ENCODE results near the gene CA10. TPM values are rescaled to one million over a fixed set of nuclear protein-coding genes. Genes with fewer than 3 reads are reported as not detected.

The CA10 gene
- total RNA-seq, 2 donors from 2014 or later = not detected

GRCh38 chr17:51597345-51597744 lies 561.2 kb downstream of the CA10 start:
- H3K4me1 ChIP-seq (ENCODE audit: control insufficient read depth in 1 of 2, low read depth in 2 of 2) = no peaks in the 10 kb centered on the region
- TF ChIP-seq CTCF (IDR thresholded peaks at IDR 0.05) = no peak
- H3K36me3 ChIP-seq = no peaks in the 10 kb centered on the region
- no peak overlapping the region for H3K27ac ChIP-seq
- no peaks in the 10 kb centered on the region for H3K27me3 ChIP-seq (replicated peaks; ENCODE audit: insufficient read depth)
- H3K9me3 ChIP-seq = no peaks in the 10 kb centered on the region
- ATAC-seq (ENCODE audit: insufficient number of reproducible peaks, low FRiP score, low read depth) (no peak), DNase-seq (ENCODE audit: low spot score) (no peak)
- no peak overlapping the region for H3K4me3 ChIP-seq

- ATAC-seq (ENCODE audit: insufficient number of reproducible peaks, low FRiP score, low read depth) (no peak), DNase-seq (ENCODE audit: low spot score) (no peak)
- H3K4me3 ChIP-seq = no peak overlapping the region
- no peak overlapping the region for H3K27ac ChIP-seq
- no peaks in the 10 kb centered on the region for H3K4me1 ChIP-seq (ENCODE audit: control insufficient read depth in 1 of 2, low read depth in 2 of 2)
- H3K36me3 ChIP-seq = no peaks in the 10 kb centered on the region
- no peak for TF ChIP-seq CTCF (IDR thresholded peaks at IDR 0.05)
- H3K9me3 ChIP-seq = no peaks in the 10 kb centered on the region
- H3K27me3 ChIP-seq (replicated peaks; ENCODE audit: insufficient read depth) = no peaks in the 10 kb centered on the region
Observed at GRCh38 chr17:51595826-51596398, 562.6 kb downstream of the CA10 start.

- Histone ChIP-seq H3K27me3 (replicated peaks; ENCODE audit: insufficient read depth) (no peaks in the 10 kb centered on the region), H3K36me3 (no peaks in the 10 kb centered on the region), H3K9me3 (no peaks in the 10 kb centered on the region), H3K27ac (no peak overlapping the region), H3K4me3 (no peak overlapping the region), H3K4me1 (ENCODE audit: control insufficient read depth in 1 of 2, low read depth in 2 of 2) (no peaks in the 10 kb centered on the region)
- no peak for TF ChIP-seq CTCF (IDR thresholded peaks at IDR 0.05)
- no peak for DNase-seq (ENCODE audit: low spot score)
- ATAC-seq (ENCODE audit: insufficient number of reproducible peaks, low FRiP score, low read depth) = no peak
Observed at GRCh38 chr17:51590071-51590656, 568.4 kb downstream of the CA10 start.

GRCh38 chr17:51588063-51588462 lies 570.5 kb downstream of the CA10 start:
- Histone ChIP-seq H3K27ac (no peak overlapping the region), H3K4me1 (ENCODE audit: control insufficient read depth in 1 of 2, low read depth in 2 of 2) (no peaks in the 10 kb centered on the region), H3K4me3 (no peak overlapping the region), H3K27me3 (replicated peaks; ENCODE audit: insufficient read depth) (no peaks in the 10 kb centered on the region), H3K9me3 (no peaks in the 10 kb centered on the region), H3K36me3 (no peaks in the 10 kb centered on the region)
- DNase-seq (ENCODE audit: low spot score) (no peak), ATAC-seq (ENCODE audit: insufficient number of reproducible peaks, low FRiP score, low read depth) (no peak)
- no peak for TF ChIP-seq CTCF (IDR thresholded peaks at IDR 0.05)

- H3K4me1 ChIP-seq (ENCODE audit: control insufficient read depth in 1 of 2, low read depth in 2 of 2) = no peaks in the 10 kb centered on the region
- ATAC-seq (ENCODE audit: insufficient number of reproducible peaks, low FRiP score, low read depth) (no peak), DNase-seq (ENCODE audit: low spot score) (no peak)
- TF ChIP-seq CTCF (IDR thresholded peaks at IDR 0.05) = no peak
- no peak overlapping the region for H3K4me3 ChIP-seq
- H3K36me3 ChIP-seq = no peaks in the 10 kb centered on the region
- no peak overlapping the region for H3K27ac ChIP-seq
- H3K9me3 ChIP-seq = no peaks in the 10 kb centered on the region
- no peaks in the 10 kb centered on the region for H3K27me3 ChIP-seq (replicated peaks; ENCODE audit: insufficient read depth)
Observed at GRCh38 chr17:51587516-51587915, 571.0 kb downstream of the CA10 start.
